ENCODE results near the gene DMD. TPM values are rescaled to one million over a fixed set of nuclear protein-coding genes. Genes with fewer than 3 reads are reported as not detected.

The DMD gene
- total RNA-seq, 1 donor from 2014 or later, result 30.6 TPM

- H2AFZ ChIP-seq (replicated peaks), result no peak overlapping the region
- H3K36me3 ChIP-seq, result no peaks in the 10 kb centered on the region
- Mint-ChIP-seq H3K4me3 (no peak overlapping the region), H3K27me3 (ENCODE audit: insufficient read depth, low read depth) (peaks cover 3% of the 10 kb centered on the region), H3K9me3 (no peaks in the 10 kb centered on the region), H3K27ac (no peak overlapping the region), H3K36me3 (no peaks in the 10 kb centered on the region), H3K4me1 (no peaks in the 10 kb centered on the region)
- H3K27ac ChIP-seq, result no peak overlapping the region
- H3K27me3 ChIP-seq, result no peaks in the 10 kb centered on the region
- no peaks in the 10 kb centered on the region for H3K79me2 ChIP-seq (ENCODE audit: low read depth)
- no peaks in the 10 kb centered on the region for H3K4me1 ChIP-seq
- DNase-seq (ENCODE audit: low spot score), result peak; percentile 47
- no peaks in the 10 kb centered on the region for H3K9me3 ChIP-seq (ENCODE audit: low read depth)
- H3F3A ChIP-seq (ENCODE audit: low read depth), result no peaks in the 10 kb centered on the region
- no peak overlapping the region for H3K4me3 ChIP-seq
- H3K9ac ChIP-seq, result no peak overlapping the region
- no peak overlapping the region for H3K4me2 ChIP-seq
- TF ChIP-seq EZH2 (IDR thresholded peaks at IDR 0.05) (no peak), CTCF (IDR thresholded peaks at IDR 0.05) (peak; percentile 67), EZH2phosphoT487 (IDR thresholded peaks at IDR 0.05) (no peak)
- H4K20me1 ChIP-seq (ENCODE audit: low read depth), result no peaks in the 10 kb centered on the region
These were observed 727.7 kb downstream of the DMD start for GRCh38 chrX:32483534-32484136.

GRCh38 chrX:32480019-32480418, 731.3 kb downstream of the DMD start:
- H4K20me1 ChIP-seq (ENCODE audit: low read depth), result no peaks in the 10 kb centered on the region
- Mint-ChIP-seq H3K9me3 (no peaks in the 10 kb centered on the region), H3K4me3 (no peak overlapping the region), H3K27ac (no peak overlapping the region), H3K4me1 (no peaks in the 10 kb centered on the region), H3K36me3 (no peaks in the 10 kb centered on the region), H3K27me3 (ENCODE audit: insufficient read depth, low read depth) (peaks cover 3% of the 10 kb centered on the region)
- TF ChIP-seq EZH2phosphoT487 (IDR thresholded peaks at IDR 0.05) (no peak), EZH2 (IDR thresholded peaks at IDR 0.05) (no peak), CTCF (IDR thresholded peaks at IDR 0.05) (no peak)
- H3K9ac ChIP-seq, result no peak overlapping the region
- H3K36me3 ChIP-seq, result no peaks in the 10 kb centered on the region
- no peak overlapping the region for H3K4me2 ChIP-seq
- DNase-seq (ENCODE audit: low spot score), result no peak
- H3K9me3 ChIP-seq (ENCODE audit: low read depth), result no peaks in the 10 kb centered on the region
- no peak overlapping the region for H3K4me3 ChIP-seq
- no peaks in the 10 kb centered on the region for H3K4me1 ChIP-seq
- H3F3A ChIP-seq (ENCODE audit: low read depth), result no peaks in the 10 kb centered on the region
- H2AFZ ChIP-seq (replicated peaks), result no peak overlapping the region
- no peaks in the 10 kb centered on the region for H3K79me2 ChIP-seq (ENCODE audit: low read depth)
- no peaks in the 10 kb centered on the region for H3K27me3 ChIP-seq
- no peak overlapping the region for H3K27ac ChIP-seq

GRCh38 chrX:32472364-32472763, 739.0 kb downstream of the DMD start:
- Histone ChIP-seq H3K9me3 (ENCODE audit: low read depth) (no peaks in the 10 kb centered on the region), H3K79me2 (ENCODE audit: low read depth) (no peaks in the 10 kb centered on the region), H3K4me2 (no peak overlapping the region), H3K4me1 (no peaks in the 10 kb centered on the region), H2AFZ (replicated peaks) (no peak overlapping the region), H3K27ac (no peak overlapping the region), H3K27me3 (no peaks in the 10 kb centered on the region), H3F3A (ENCODE audit: low read depth) (no peaks in the 10 kb centered on the region), H3K9ac (no peak overlapping the region), H4K20me1 (ENCODE audit: low read depth) (no peaks in the 10 kb centered on the region), H3K36me3 (peaks cover 5% of the 10 kb centered on the region), H3K4me3 (no peak overlapping the region)
- TF ChIP-seq EZH2phosphoT487 (IDR thresholded peaks at IDR 0.05) (no peak), EZH2 (IDR thresholded peaks at IDR 0.05) (no peak), CTCF (IDR thresholded peaks at IDR 0.05) (no peak)
- H3K27ac Mint-ChIP-seq, result no peak overlapping the region
- no peaks in the 10 kb centered on the region for H3K27me3 Mint-ChIP-seq (ENCODE audit: insufficient read depth, low read depth)
- H3K4me3 Mint-ChIP-seq, result no peak overlapping the region
- no peaks in the 10 kb centered on the region for H3K9me3 Mint-ChIP-seq
- no peaks in the 10 kb centered on the region for H3K36me3 Mint-ChIP-seq
- H3K4me1 Mint-ChIP-seq, result no peaks in the 10 kb centered on the region
- DNase-seq (ENCODE audit: low spot score), result no peak

Measured in neural progenitor cell (in vitro differentiated cells).